Measurements from ENCODE around the gene ATP6V0A1. TPM values are rescaled to one million over a fixed set of nuclear protein-coding genes. Genes with fewer than 3 reads are reported as not detected.

Gene ATP6V0A1
- total and polyA plus RNA-seq, 2 donors from 2014 or later, result 108 to 110 TPM

DNA sequence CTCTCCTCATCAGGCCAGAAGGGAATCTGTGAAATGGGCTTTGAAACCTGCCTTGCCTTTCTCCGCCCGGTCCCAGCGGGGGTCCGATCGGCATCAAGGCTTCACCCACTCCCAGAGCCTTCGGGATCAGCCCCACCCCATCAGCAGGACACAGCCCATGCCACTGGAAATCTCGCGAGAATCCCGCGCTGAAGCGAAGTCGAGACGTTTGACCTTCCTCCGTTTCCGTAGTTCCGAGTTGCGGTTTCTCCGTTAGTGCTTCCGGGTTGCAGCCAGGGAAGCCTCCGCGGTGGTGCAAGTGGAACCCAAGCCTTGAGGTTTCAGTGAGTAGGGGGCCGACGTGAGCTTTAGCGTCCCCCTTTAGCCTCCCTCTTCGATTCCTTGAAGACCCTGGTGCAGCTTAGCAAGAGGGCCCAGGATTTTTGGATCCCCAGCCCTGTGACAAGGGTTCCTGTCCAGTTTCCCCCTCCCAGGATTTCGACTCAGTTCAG, 103.3 kb downstream of the ATP6V0A1 start, which contains the start of gene COASY:
Gene COASY (plus strand): TSS at position 252 of the 491 bp plus-strand sequence. CDS start 475 bp downstream, outside the sequence.
- peak; percentile 97 to 99 (median 98) for DNase-seq
- H3K4me1 ChIP-seq (ENCODE audit: control insufficient read depth in 2 of 3, insufficient read depth in 2 of 3, low read depth in 1 of 3, low read length in 3 of 3), result peaks cover 0 to 40% (median 17%) of the 10 kb centered on the region in 3 donors
- TF ChIP-seq, protein P1, sequence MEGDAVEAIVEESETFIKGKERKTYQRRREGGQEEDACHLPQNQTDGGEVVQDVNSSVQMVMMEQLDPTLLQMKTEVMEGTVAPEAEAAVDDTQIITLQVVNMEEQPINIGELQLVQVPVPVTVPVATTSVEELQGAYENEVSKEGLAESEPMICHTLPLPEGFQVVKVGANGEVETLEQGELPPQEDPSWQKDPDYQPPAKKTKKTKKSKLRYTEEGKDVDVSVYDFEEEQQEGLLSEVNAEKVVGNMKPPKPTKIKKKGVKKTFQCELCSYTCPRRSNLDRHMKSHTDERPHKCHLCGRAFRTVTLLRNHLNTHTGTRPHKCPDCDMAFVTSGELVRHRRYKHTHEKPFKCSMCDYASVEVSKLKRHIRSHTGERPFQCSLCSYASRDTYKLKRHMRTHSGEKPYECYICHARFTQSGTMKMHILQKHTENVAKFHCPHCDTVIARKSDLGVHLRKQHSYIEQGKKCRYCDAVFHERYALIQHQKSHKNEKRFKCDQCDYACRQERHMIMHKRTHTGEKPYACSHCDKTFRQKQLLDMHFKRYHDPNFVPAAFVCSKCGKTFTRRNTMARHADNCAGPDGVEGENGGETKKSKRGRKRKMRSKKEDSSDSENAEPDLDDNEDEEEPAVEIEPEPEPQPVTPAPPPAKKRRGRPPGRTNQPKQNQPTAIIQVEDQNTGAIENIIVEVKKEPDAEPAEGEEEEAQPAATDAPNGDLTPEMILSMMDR (IDR thresholded peaks at IDR 0.05; ENCODE audit: borderline replicate concordance, extremely low read depth, insufficient read depth), result no peak
- no peaks in the 10 kb centered on the region for H3K9me3 ChIP-seq (ENCODE audit: control insufficient read depth in 2 of 3, insufficient read depth in 1 of 3, low read length in 3 of 3)
- peak within 1 kb of the TSS; percentile 87 to 96 (median 91) for H3K9ac ChIP-seq (ENCODE audit: low read length in 3 of 3)
- no peaks in the 10 kb centered on the region for H3K27me3 ChIP-seq (ENCODE audit: control insufficient read depth, insufficient read depth, low read length)
- no peak for FAIRE-seq
- intact Hi-C loops (cut with DNase I), result no loop called here
- peaks cover 6 to 16% (median 12%) of the 10 kb centered on the region in 3 donors for H3K36me3 ChIP-seq (ENCODE audit: control insufficient read depth in 2 of 3, insufficient read depth in 3 of 3, low read length in 3 of 3)
- peak within 1 kb of the TSS; percentile 82 to 84 for H3K27ac ChIP-seq (ENCODE audit: low read depth in 2 of 2, low read length in 2 of 2)
- peak within 1 kb of the TSS; percentile 90 to 94 (median 94) for H3K4me3 ChIP-seq (ENCODE audit: low read length in 3 of 3)

DNA sequence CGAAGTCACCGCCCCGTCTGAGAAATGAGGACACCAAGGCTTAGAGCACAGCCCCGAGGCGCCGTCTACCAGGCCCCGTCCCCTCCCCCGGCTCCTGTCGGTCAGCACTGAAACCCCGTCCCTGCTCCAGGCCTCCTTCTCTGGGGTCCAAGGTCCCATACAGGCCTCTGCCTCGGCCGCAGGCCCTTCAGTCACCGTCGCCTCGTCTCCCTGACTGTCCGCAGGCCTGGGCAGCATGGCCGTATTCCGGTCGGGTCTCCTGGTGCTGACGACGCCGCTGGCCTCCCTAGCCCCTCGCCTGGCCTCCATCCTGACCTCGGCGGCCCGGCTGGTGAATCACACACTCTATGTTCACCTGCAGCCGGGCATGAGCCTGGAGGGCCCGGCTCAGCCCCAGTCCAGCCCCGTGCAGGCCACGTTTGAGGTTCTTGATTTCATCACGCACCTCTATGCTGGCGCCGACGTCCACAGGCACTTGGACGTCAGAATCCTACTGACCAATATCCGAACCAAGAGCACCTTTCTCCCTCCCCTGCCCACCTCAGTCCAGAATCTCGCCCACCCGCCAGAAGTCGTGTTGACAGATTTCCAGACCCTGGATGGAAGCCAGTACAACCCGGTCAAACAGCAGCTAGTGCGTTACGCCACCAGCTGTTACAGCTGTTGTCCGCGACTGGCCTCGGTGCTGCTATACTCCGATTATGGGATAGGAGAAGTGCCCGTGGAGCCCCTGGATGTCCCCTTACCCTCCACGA, 103.9 kb downstream of the ATP6V0A1 start:
- intact Hi-C loops (cut with DNase I), result no loop called here
- peak overlapping the region; percentile 90 to 94 (median 94) for H3K4me3 ChIP-seq (ENCODE audit: low read length in 3 of 3)
- peaks cover 0 to 40% (median 17%) of the 10 kb centered on the region in 3 donors for H3K4me1 ChIP-seq (ENCODE audit: control insufficient read depth in 2 of 3, insufficient read depth in 2 of 3, low read depth in 1 of 3, low read length in 3 of 3)
- no peaks in the 10 kb centered on the region for H3K27me3 ChIP-seq (ENCODE audit: control insufficient read depth, insufficient read depth, low read length)
- DNase-seq, result peak in 1 of 5 donors; percentile 80
- no peaks in the 10 kb centered on the region for H3K9me3 ChIP-seq (ENCODE audit: control insufficient read depth in 2 of 3, insufficient read depth in 1 of 3, low read length in 3 of 3)
- peak overlapping the region; percentile 87 to 96 (median 91) for H3K9ac ChIP-seq (ENCODE audit: low read length in 3 of 3)
- FAIRE-seq, result no peak
- TF ChIP-seq, protein P1 (IDR thresholded peaks at IDR 0.05; ENCODE audit: borderline replicate concordance, extremely low read depth, insufficient read depth), result no peak
- H3K36me3 ChIP-seq (ENCODE audit: control insufficient read depth in 2 of 3, insufficient read depth in 3 of 3, low read length in 3 of 3), result peaks cover 6 to 16% (median 12%) of the 10 kb centered on the region in 3 donors
- H3K27ac ChIP-seq (ENCODE audit: low read depth in 2 of 2, low read length in 2 of 2), result peak overlapping the region; percentile 81 to 82

DNA sequence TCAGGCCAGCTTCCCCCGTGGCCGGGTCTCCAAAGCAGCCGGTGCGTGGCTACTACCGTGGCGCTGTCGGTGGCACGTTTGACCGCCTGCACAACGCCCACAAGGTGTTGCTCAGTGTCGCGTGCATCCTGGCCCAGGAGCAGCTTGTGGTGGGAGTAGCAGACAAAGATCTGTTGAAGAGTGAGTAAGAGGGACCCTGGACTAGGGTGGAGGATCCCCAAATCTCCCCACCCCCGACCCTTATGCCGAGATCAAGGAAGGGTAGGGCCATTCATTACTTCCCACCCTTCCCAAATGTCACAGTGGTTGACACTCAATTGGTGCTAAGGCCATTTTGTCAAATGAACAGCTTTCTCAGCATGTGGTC, 104.4 kb downstream of the ATP6V0A1 start:
- Histone ChIP-seq H3K27me3 (ENCODE audit: control insufficient read depth, insufficient read depth, low read length) (no peaks in the 10 kb centered on the region), H3K36me3 (ENCODE audit: control insufficient read depth in 2 of 3, insufficient read depth in 3 of 3, low read length in 3 of 3) (peaks cover 6 to 16% (median 12%) of the 10 kb centered on the region in 3 donors), H3K9me3 (ENCODE audit: control insufficient read depth in 2 of 3, insufficient read depth in 1 of 3, low read length in 3 of 3) (no peaks in the 10 kb centered on the region), H3K9ac (ENCODE audit: low read length in 3 of 3) (peak overlapping the region in 2 of 3 donors; percentile 91 to 96), H3K27ac (ENCODE audit: low read depth in 2 of 2, low read length in 2 of 2) (peak overlapping the region; percentile 81 to 82), H3K4me1 (ENCODE audit: control insufficient read depth in 2 of 3, insufficient read depth in 2 of 3, low read depth in 1 of 3, low read length in 3 of 3) (peaks cover 0 to 43% (median 17%) of the 10 kb centered on the region in 3 donors), H3K4me3 (ENCODE audit: low read length in 3 of 3) (peak overlapping the region; percentile 90 to 94 (median 94))
- DNase-seq, result peak in 1 of 5 donors; percentile 51
- FAIRE-seq, result no peak
- intact Hi-C loops (cut with DNase I), result no loop called here
- TF ChIP-seq, protein P1 (IDR thresholded peaks at IDR 0.05; ENCODE audit: borderline replicate concordance, extremely low read depth, insufficient read depth), result no peak

Data from kidney (tissue), 14 donors.